HG02840 (cell line): ENCODE data around the gene SEC16B.
"Not testable (repeated sequence)": the region's sequence is repeated elsewhere in the genome, so short reads cannot be mapped to it uniquely, and the experiment has no call there.

Experiments used
- ATAC-seq: cut with Tn5 transposase; IDR thresholded peaks from one replicate; pipeline ENCODE4 v1.9.1; 2021; ENCODE audit warnings: mild to moderate bottlenecking, moderate library complexity, moderate number of reproducible peaks; ENCODE audit not compliant: unreplicated experiment, low FRiP score

Gene SEC16B

GRCh38 chr1:177969825-177970371 lies at the start of gene SEC16B:
TSS of gene SEC16B (minus strand) at chr1:177970058. CDS start at chr1:177967981, 2,077 bp downstream.
- ATAC-seq: no peak

DNA sequence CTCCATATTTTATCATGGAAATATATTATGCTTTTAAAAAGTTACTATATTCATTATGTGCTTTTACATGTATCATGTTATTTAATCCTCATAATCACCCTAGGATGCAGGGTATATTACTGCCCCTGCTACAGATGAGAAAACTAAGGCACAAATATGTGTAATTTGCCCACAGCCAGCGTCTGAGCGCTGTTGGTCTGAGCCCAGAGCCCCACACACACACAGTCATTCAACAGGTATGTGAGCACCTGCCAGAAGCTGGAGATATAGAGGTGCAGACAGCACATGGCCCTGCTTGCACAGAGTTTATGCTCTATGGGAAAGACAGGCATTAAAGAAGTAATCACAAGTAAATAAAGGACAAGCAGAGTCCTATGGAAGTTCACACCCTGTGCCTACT lies 49.8 kb upstream of the SEC16B start:
- ATAC-seq: no peak

- ATAC-seq: no peak
Measured at GRCh38 chr1:178019208-178019607, 49.4 kb upstream of the SEC16B start.

DNA sequence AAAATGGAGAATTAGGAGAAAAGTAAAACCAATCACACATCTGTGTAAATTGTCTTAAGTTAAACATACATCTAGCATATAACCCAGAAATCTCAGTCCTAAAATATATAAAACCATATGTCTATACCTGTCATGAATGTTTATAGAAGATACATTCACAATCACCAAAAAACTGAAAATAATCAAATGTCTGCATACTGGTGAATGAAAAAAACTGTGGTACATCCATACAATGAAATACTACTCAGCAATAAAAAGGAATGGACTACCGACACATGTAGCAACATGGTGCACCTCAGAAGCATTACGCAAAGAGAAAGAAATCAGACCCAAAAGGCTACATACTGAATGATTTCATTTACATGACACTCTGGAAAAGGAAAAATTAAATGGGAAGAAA lies 47.7 kb upstream of the SEC16B start:
- ATAC-seq: no peak

DNA sequence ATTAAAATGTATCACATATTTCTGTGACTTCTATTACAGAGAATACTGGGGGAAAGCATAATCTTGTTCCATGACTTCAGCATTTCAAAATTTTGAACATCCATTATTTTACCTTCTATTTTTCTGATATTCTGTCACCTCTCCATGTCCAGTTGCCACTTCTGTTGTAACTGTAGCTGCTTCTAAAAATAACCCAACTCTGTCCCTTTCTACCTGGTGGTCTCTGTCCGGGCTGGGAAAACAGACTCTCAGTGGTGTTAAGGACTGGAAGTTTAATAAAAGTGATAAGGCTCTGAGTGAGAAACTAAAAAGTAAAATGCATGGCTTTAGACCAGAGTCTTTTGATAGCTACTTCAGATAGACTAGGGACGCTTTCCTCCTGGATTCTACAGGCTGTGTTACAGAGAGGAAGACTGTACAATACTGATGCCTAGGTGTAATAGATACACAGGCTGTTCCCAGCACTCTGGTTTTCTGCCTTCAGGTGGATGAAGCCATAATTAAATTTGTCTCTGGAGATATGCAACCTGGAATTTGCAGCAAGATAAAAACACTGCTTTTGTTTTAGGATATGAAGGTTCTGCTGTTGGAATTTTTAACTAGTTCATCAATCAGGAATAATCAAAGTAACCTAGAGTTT lies 42.1 kb upstream of the SEC16B start:
- no peak for ATAC-seq

DNA sequence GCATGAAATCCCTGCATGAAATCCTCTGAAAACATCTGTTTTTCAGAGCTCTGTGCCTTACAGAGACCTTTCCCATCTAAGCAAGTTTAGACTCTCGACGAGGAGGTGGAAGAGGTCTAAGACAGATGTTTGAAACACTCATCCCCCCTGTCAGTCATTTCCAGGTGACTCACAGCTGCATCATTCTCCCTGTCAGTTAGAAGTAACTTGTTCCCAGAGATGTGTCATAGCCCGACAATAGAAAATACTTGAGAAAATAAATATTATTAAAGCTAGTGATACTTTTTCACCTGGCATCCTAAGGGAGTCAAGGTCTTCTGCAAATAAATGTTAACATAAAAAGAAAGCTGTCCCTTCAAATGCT lies 41.6 kb upstream of the SEC16B start:
- ATAC-seq: no peak

DNA sequence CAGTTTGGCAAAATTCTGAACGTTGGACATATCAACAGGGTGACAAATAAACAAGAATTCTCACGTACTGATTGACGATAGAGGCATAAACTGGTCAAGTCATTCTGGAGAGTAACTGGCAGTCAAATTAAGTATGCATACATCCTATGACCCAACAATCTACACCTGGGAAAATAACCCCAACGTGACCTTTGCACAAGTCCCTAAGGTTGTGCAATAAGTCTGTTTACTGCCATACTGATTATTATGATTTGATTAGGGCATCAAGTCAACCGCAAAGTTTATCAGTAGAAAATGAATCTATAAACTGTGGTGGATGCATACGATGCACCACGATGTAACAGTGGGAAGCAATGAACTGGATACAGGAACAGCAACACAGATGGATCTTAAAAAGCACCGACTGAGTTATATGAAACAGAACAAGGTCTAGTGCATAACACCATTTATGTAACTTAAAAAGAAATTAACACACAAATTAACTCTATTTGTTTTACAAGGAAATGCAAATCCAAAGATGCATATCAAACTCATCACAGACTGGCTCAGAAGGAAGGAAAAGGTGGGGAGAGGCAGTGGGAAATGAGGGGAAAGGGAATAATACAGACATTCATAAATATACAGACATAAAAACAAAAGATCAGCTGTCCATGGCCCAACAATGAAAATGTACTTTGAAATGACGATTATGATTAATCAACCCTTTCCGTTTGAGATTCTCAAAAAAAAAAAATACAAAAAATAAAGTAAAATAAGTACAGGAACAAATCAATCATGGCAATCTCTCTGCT lies 41.0 kb upstream of the SEC16B start:
- ATAC-seq: no peak

- no peak for ATAC-seq
Measured at GRCh38 chr1:178006043-178006442, 36.2 kb upstream of the SEC16B start.

DNA sequence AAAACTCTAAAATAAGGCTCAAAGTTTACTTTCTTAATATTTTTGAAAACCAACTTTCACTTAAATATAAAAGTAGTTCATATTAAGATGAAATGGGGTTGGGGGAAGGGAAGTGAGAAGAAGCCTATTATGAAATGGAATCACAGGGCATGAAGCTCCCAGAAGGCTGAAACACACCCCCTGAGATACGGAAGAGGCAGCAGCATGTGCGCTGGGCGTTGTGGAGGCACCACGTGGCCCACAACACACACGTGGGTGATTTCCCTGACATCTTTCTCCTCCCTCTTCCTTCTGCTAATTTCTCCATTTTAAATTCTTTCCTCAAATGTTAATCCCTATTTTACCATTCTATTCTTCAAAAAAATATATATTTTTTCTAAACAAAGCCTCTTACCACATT lies 35.6 kb upstream of the SEC16B start:
- no peak for ATAC-seq

DNA sequence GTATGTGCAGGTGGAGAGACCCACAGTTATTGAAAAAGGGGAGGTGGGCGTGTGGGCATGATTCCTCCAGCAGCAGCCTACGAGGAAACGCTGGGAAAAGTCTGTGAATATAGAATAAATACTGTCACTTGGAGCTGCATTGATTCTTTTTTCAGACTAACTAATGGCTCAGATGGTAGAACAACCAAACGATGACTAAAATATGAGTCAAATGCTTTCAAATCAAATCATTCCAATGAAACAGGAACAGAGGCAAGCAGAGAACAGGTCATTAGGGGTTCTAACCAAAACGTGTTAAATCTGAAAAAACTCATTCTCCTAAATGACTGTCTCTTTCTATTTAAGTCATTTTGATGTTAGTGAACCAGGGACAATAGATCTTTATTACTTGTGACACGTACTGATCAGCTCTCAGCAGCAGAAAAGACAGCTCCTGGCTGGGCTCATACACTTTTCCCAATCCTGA lies 35.1 kb upstream of the SEC16B start:
- ATAC-seq: no peak

DNA sequence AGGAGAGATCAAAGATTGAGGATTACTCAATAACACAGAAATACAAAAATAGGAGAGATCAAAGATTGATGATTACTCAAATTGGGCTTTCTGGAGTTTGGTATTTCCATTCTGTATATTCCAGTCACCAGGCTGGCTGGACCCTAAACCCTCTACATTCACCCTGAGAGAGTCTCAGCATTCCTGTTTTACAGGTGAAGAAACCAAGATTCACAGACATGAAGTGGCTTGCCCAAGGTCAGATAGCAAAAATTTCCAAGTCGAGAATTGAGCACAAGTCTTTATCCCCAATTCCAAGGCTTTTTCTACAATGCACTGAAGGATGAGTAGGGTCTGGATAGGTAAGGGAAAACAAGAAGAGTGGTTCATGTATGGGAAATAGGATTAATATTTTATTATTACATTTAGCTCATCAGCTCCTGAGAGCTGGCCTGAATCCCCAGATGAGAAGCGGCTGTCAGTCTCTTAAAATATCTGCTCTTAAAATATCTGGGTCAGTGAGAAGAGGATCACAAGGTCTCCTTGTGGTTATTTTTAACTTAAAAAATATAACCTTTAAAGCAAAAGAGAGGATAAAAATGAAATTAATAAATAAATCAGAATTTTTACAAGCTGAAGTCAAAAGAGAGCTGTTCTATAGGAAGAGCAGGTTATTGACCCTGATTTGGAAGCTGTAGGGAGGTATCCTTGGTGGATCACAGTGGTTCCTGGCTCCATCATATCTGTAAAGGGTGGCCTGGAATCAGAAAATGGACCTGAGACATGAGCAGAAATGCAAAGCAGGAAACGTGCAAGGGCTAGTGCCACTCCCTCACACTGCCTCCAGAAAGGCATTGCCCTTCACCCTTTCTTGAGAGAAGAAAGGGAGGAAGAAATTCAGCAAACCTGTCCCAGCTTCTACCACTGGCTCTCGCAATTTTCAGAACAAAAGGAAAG lies 29.1 kb upstream of the SEC16B start:
- ATAC-seq: no peak

DNA sequence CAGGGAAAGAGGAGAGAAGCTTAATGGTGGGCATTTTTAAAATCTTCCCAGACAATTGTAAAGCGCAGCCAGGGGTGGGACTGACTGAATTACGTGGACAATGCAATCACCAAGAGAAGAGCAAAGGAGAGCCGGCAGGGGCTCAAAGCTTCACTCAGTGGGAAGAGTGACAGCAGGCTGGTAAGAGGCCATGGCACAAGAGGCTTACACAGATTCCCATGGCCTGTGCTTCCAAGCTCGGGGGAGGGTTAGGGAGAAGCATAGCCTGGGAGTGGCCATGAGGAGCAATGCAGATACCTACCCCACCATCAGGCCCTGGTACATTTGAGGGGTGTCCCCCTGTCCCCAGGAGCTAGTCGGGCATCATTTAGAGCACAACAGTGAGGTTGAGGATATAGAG lies 27.1 kb upstream of the SEC16B start:
- no peak for ATAC-seq

DNA sequence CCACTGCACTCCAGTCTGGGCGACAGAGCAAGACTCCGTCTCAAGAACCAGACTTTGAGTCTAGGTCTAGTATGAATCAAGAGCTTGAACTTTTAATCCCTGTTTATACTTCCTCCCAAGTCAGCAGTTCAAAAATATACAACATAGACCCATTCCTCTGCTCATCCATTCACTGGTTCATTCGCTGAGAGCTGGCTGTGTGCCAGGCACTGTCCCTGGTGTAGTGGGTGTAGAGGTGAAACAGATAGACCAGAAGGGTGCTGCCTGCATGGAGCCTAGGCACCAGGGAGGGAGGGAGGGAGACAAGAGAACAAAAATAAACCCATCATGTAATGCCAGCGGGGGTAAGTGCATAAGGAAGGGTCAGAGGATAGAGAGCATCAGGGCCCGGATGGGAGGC lies 25.5 kb upstream of the SEC16B start:
- ATAC-seq: no peak

DNA sequence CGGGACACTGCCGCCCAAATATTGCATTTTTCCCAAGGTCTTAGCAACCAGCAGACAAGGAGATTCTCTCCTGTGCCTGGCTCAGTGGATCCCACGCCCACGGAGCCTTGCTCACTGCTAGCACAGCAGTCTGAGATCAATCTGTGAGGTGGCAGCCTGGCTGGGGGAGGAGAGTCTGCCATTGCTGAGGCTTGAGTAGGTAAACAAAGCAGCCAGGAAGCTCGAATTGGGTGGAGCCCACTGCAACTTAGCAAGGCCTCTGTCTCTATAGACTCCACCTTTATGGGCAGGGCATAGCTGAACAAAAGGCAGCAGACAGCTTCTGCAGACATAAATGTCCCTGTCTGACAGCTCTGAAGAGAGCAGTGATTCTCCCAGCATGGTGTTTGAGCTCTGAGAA lies 16.4 kb upstream of the SEC16B start:
- not testable (repeated sequence) for ATAC-seq

DNA sequence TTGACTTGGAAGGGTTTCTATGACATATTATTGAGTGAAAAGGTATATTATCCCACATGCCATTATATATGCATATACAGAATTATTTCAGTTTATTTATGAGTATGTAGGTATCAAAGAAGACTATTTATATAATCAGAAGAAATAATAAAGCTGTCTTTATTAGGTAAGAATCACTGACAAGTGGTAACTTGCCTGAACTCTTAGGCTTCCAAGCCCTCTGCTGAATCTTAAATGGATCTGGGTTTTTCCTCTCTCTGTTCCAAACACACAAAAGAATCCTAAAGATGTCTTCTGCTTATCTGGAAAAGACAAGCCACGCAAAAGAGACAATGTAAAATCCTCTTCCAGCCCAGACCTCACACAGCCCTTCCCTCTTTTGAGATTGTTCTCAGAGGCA lies 14.9 kb upstream of the SEC16B start:
- no peak for ATAC-seq

DNA sequence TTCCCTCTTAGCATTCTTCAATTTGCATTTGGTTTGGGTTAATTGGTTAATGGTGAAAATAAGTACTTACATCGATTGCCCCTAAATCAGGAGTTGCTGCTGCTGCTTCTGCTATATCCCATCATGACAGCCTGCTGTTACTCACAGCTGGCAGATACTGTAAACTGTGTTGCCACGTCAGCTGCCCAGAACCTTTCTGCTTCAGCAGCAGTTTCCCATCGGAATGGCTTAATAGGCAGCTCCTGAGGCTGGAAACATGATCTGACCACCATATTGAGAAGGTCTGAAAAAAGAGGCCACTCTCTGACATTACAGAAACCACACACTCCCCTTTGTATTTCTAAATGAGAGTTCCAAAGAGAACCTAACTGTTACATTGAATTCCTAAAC lies 14.3 kb upstream of the SEC16B start:
- ATAC-seq: no peak

GRCh38 chr1:177983482-177984135 lies 13.8 kb upstream of the SEC16B start:
- no peak for ATAC-seq

- ATAC-seq: no peak
Measured at GRCh38 chr1:177983077-177983476, 13.2 kb upstream of the SEC16B start.

- ATAC-seq: no peak
Measured at GRCh38 chr1:177981200-177981599, 11.3 kb upstream of the SEC16B start.

DNA sequence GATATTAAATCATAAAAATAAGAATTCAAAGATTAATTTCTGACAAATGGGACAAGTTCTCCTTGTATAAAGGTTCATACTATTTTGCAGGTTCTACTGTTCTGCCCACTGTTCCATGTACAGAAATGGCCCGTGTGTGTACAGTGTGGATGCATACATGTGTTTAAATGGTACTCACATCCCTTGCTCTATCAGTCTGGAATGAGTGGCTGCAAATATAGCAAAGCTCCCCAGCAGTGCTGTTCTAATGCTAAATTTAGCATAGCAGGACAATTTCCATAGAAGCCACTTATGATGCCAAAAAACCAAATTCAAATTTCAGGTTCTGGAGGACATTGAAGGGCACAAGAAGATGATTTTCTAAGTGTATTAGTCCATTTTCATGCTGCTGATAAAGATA lies 9.4 kb upstream of the SEC16B start:
- no peak for ATAC-seq
